ENCODE data around the gene MEA1.

Gene MEA1

DNA sequence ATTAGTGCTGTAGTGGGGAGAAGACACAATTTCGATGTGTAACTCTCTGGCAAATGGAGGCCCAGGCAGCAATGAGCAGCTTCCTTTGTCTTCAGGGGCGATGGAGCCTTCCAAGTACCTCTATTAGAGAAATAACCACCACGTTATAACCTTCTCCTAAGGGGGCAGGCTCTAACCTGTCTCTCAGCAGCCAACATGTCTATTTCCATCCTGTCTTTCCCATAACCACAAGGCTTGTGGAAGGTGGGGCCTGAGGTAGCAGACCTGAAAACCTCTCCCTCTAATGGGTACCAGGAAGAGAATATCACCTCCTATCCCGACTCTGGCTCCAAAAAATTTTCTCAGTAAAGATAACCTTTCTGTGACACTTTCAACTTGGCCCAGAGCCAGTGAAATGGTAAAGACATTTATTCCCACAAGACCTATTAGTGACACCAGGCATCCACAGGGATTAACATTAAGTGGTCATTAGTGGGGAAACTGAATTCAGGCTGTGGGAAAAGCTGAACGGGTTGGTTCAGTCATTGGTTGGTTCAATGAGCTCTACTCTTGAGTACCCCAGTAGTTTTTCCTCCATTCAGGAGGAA lies 38.7 kb downstream of the MEA1 start:
- H3K4me1 ChIP-seq (ENCODE audit: insufficient read depth, low read length, poor library complexity, severe bottlenecking), result peaks cover 13% of the 10 kb centered on the region

DNA sequence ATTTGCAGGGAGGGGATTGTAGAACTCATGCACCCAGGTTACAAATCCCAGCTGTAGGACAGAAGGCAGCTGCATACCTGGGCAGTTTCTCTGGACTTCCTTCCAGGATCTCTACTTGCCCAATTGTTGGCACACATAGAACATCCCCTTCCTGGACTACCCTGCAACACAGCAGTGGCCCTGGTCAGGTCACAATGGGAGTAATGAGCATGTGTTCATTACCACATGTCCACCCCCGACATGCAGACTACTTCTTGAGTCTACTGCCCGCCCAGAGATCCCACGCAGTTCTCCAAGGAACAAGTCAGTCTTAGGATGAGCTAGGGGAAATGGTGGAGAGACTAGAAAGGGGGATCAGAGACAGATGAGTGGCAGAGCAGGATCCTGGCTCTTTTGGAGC lies 39.8 kb downstream of the MEA1 start:
- no peak overlapping the region for H2AFZ ChIP-seq (ENCODE audit: low read length)
- H3K36me3 ChIP-seq (ENCODE audit: insufficient read depth, low read length), result no peaks in the 10 kb centered on the region
- H3K9me2 ChIP-seq (replicated peaks; ENCODE audit: low read depth, low read length), result no peaks in the 10 kb centered on the region
- TF ChIP-seq, protein P1, sequence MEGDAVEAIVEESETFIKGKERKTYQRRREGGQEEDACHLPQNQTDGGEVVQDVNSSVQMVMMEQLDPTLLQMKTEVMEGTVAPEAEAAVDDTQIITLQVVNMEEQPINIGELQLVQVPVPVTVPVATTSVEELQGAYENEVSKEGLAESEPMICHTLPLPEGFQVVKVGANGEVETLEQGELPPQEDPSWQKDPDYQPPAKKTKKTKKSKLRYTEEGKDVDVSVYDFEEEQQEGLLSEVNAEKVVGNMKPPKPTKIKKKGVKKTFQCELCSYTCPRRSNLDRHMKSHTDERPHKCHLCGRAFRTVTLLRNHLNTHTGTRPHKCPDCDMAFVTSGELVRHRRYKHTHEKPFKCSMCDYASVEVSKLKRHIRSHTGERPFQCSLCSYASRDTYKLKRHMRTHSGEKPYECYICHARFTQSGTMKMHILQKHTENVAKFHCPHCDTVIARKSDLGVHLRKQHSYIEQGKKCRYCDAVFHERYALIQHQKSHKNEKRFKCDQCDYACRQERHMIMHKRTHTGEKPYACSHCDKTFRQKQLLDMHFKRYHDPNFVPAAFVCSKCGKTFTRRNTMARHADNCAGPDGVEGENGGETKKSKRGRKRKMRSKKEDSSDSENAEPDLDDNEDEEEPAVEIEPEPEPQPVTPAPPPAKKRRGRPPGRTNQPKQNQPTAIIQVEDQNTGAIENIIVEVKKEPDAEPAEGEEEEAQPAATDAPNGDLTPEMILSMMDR (conservative IDR thresholded peaks at IDR 0.05; ENCODE audit: low read length), result no peak
- no peak for TF ChIP-seq EZH2phosphoT487 (IDR thresholded peaks at IDR 0.05; ENCODE audit: borderline replicate concordance)
- no peaks in the 10 kb centered on the region for H3F3A ChIP-seq (ENCODE audit: low read depth)
- H4K20me1 ChIP-seq (ENCODE audit: insufficient read depth, low read length, poor library complexity, severe bottlenecking), result peaks cover 3% of the 10 kb centered on the region
- no peak overlapping the region for H3K4me2 ChIP-seq (ENCODE audit: low read depth, low read length, poor library complexity, severe bottlenecking)
- H3K9me3 ChIP-seq (ENCODE audit: insufficient read depth, low read depth, low read length), result no peaks in the 10 kb centered on the region
- peaks cover 6% of the 10 kb centered on the region for H3K4me1 ChIP-seq (ENCODE audit: insufficient read depth, low read length, poor library complexity, severe bottlenecking)
- peaks cover 13% of the 10 kb centered on the region for H3K79me2 ChIP-seq (ENCODE audit: insufficient read depth, low read length)
- H3K4me3 ChIP-seq (ENCODE audit: low read length, poor library complexity, severe bottlenecking), result no peak overlapping the region
- H3K27me3 ChIP-seq (ENCODE audit: insufficient read depth, low read length, poor library complexity, severe bottlenecking), result no peaks in the 10 kb centered on the region
- no peak overlapping the region for H3K9ac ChIP-seq (ENCODE audit: low read depth, low read length, poor library complexity, severe bottlenecking)

More for the DNA sequence above, 38.7 kb downstream of the MEA1 start:
- Histone ChIP-seq H3K27me3 (ENCODE audit: insufficient read depth, low read length, poor library complexity, severe bottlenecking) (no peaks in the 10 kb centered on the region), H3K4me2 (ENCODE audit: low read depth, low read length, poor library complexity, severe bottlenecking) (no peak overlapping the region), H3K9me3 (ENCODE audit: insufficient read depth, low read depth, low read length) (no peaks in the 10 kb centered on the region), H3K9ac (ENCODE audit: low read depth, low read length, poor library complexity, severe bottlenecking) (no peak overlapping the region), H3K79me2 (ENCODE audit: insufficient read depth, low read length) (peaks cover 13% of the 10 kb centered on the region), H4K20me1 (ENCODE audit: insufficient read depth, low read length, poor library complexity, severe bottlenecking) (peaks cover 3% of the 10 kb centered on the region), H3K4me3 (ENCODE audit: low read length, poor library complexity, severe bottlenecking) (no peak overlapping the region), H3K9me2 (replicated peaks; ENCODE audit: low read depth, low read length) (no peaks in the 10 kb centered on the region), H3K36me3 (ENCODE audit: insufficient read depth, low read length) (no peaks in the 10 kb centered on the region), H2AFZ (ENCODE audit: low read length) (no peak overlapping the region), H3F3A (ENCODE audit: low read depth) (no peaks in the 10 kb centered on the region)
- TF ChIP-seq, protein P1 (conservative IDR thresholded peaks at IDR 0.05; ENCODE audit: low read length), result no peak
- TF ChIP-seq EZH2phosphoT487 (IDR thresholded peaks at IDR 0.05; ENCODE audit: borderline replicate concordance), result no peak

DNA sequence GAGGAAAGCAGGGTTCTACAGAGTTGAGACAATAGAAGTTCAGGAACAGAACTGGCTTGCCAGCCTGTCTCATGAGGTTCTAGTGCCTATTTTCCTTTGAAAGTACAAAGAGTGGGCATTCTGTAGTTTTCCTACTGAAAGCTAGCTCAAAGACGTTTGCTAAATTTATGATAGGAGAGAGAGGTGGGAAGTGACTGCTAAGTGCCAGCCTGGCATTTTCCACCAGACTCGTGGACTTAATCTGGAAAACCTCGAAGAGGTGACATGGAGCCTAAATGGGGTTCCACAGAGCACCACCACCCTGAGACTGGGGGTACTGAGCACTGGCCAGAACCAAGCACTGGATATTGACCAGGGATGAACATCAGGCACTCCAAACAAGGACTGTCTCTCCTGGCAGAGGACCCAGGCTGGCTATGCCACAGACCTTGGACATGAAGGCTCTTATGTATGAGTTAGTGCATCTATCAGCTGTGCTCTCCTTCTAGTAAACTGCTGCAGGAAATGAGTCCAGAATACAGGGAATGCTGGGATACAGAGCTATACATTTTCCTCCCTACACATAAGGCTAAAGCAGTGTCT lies 41.9 kb downstream of the MEA1 start:
- no peaks in the 10 kb centered on the region for H3K36me3 ChIP-seq (ENCODE audit: insufficient read depth, low read length)
- no peak overlapping the region for H3K9ac ChIP-seq (ENCODE audit: low read depth, low read length, poor library complexity, severe bottlenecking)
- no peak overlapping the region for H3K4me2 ChIP-seq (ENCODE audit: low read depth, low read length, poor library complexity, severe bottlenecking)

More for the DNA sequence above, 41.9 kb downstream of the MEA1 start:
- H3K27me3 ChIP-seq (ENCODE audit: insufficient read depth, low read length, poor library complexity, severe bottlenecking), result no peaks in the 10 kb centered on the region
- no peaks in the 10 kb centered on the region for H3K9me2 ChIP-seq (replicated peaks; ENCODE audit: low read depth, low read length)
- H3F3A ChIP-seq (ENCODE audit: low read depth), result no peaks in the 10 kb centered on the region
- no peaks in the 10 kb centered on the region for H3K9me3 ChIP-seq (ENCODE audit: insufficient read depth, low read depth, low read length)
- no peak for TF ChIP-seq EZH2phosphoT487 (IDR thresholded peaks at IDR 0.05; ENCODE audit: borderline replicate concordance)
- H2AFZ ChIP-seq (ENCODE audit: low read length), result no peak overlapping the region
- H3K79me2 ChIP-seq (ENCODE audit: insufficient read depth, low read length), result no peaks in the 10 kb centered on the region
- no peaks in the 10 kb centered on the region for H3K4me1 ChIP-seq (ENCODE audit: insufficient read depth, low read length, poor library complexity, severe bottlenecking)
- peaks cover 2% of the 10 kb centered on the region for H4K20me1 ChIP-seq (ENCODE audit: insufficient read depth, low read length, poor library complexity, severe bottlenecking)
- no peak overlapping the region for H3K4me3 ChIP-seq (ENCODE audit: low read length, poor library complexity, severe bottlenecking)
